AG09319 (cell line): Measurements from ENCODE around the gene KCNJ9.

ENCODE experiments used
- DNase-seq: peaks from one replicate; pipeline ENCODE4 v3.0.0-alpha.2; 2010; ENCODE audit warnings: low read depth; ENCODE audit errors: extremely low read depth
- TF ChIP-seq, protein P1 (sequence below): IDR thresholded peaks from 2 replicates; pipeline ENCODE4 v1.5.1; 2011; ENCODE audit warnings: low read depth, mild to moderate bottlenecking, inconsistent platforms, low read length, moderate library complexity

KCNJ9 gene

DNA sequence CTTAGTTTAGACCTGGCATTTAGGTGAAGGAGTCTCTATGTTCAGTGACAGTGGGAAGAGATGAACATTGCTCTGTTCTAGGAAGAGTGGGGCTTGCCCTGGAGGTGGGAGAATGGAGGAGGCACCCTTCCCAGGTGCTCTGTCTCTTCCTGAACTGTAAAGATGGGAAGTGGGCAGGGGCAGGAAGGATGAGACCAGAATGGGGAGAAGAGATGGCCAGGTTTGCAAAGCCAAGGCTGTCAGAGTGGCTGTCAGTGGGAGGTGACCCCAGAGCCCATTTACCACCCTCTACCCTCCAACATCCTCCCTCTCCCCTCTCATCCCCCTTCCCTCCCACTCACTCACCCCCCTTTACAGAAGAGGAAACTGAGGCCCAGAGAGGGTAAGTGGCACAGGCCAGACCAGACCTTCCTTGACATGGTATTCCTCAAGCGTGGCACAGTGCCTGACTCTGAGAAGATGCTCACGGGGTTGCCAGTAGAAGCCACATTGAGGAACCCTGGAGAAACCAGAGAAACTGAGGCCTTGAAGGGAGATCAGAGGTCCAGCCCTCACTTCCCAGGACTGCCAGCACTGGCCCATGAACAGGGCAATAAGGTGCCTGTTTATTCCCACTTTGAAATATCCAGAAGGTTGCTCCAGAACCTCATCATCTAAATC lies 18.5 kb downstream of the KCNJ9 start:
- TF ChIP-seq, protein P1, sequence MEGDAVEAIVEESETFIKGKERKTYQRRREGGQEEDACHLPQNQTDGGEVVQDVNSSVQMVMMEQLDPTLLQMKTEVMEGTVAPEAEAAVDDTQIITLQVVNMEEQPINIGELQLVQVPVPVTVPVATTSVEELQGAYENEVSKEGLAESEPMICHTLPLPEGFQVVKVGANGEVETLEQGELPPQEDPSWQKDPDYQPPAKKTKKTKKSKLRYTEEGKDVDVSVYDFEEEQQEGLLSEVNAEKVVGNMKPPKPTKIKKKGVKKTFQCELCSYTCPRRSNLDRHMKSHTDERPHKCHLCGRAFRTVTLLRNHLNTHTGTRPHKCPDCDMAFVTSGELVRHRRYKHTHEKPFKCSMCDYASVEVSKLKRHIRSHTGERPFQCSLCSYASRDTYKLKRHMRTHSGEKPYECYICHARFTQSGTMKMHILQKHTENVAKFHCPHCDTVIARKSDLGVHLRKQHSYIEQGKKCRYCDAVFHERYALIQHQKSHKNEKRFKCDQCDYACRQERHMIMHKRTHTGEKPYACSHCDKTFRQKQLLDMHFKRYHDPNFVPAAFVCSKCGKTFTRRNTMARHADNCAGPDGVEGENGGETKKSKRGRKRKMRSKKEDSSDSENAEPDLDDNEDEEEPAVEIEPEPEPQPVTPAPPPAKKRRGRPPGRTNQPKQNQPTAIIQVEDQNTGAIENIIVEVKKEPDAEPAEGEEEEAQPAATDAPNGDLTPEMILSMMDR = no peak
- DNase-seq = no peak

GRCh38 chr1:160101037-160101716 lies 19.8 kb downstream of the KCNJ9 start:
- TF ChIP-seq, protein P1 = peak; percentile 90
- no peak for DNase-seq

- no peak for DNase-seq
- TF ChIP-seq, protein P1 = no peak
Measured at GRCh38 chr1:160101717-160102522, 20.6 kb downstream of the KCNJ9 start.

GRCh38 chr1:160103658-160104408 lies 22.5 kb downstream of the KCNJ9 start:
- no peak for DNase-seq
- TF ChIP-seq, protein P1 = no peak

GRCh38 chr1:160104486-160104885 lies 23.1 kb downstream of the KCNJ9 start:
- TF ChIP-seq, protein P1 = no peak
- no peak for DNase-seq

DNA sequence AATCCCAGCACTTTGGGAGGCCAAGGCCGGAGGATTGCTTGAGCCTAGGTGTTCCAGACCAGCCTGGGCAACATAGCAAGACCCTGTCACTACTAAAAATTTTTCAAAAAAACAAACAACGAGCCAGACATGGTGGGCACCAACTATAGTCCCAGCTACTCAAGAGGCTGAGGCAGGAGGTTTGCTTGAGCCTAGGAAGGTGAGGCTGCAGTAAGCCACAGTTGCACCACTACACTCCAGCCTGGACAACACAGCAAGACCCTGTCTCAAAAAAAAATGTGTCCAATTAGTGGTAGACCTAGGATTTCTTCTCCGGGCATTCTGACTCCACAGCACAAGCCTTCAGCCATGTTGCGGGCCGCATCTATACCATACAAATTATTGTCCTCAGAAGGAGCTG lies 23.8 kb downstream of the KCNJ9 start:
- TF ChIP-seq, protein P1 = no peak
- DNase-seq = no peak
